ENCODE results near the gene VPS26C.
"Not testable (repeated sequence)": the region's sequence is repeated elsewhere in the genome, so short reads cannot be mapped to it uniquely, and the experiment has no call there.

Gene VPS26C

GRCh38 chr21:37267269-37268185 is at the start of gene VPS26C:
Gene VPS26C (minus strand): TSS chr21:37267334. CDS start chr21:37267294, 40 bp downstream.
- peak; percentile 99 for DNase-seq

GRCh38 chr21:37316072-37316471 is 48.9 kb upstream of the VPS26C start:
- not testable (repeated sequence) for DNase-seq

DNA sequence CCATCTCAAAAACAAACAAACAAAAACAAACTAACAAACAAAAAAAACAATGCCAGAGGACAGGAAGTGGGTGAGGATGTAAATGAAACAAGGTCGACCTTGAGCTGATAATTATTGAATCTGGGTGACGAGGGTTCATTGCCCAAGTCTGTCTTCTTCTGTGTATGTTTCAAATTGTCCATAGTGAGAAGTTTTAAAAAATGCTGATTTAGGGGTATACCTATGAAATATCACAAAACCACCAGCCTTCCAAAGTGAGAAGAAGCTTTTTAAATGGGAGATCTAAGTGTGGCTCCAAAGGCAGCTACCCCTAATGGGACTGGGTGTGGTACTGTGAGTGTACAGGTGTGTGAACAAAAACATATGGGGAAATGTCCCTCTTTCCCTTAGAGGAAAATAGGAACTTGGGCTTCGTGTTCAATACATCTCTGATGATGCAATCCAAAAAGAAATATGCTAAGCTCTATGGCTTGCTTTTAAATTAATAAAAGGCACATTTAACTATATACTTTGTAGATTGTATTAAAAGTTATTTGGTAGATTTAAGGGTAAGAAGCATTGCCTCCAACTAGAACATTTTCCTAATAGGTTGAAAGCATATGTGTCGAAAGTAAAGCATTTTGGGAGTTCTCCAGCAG is 33.1 kb upstream of the VPS26C start:
- no peak for DNase-seq

- no peak for DNase-seq
These were observed 30.2 kb upstream of the VPS26C start for GRCh38 chr21:37297364-37297763.

GRCh38 chr21:37294679-37295078 is 27.5 kb upstream of the VPS26C start:
- DNase-seq: no peak

GRCh38 chr21:37292941-37293340 is 25.8 kb upstream of the VPS26C start:
- DNase-seq: no peak

- DNase-seq: no peak
These were observed 24.9 kb upstream of the VPS26C start for GRCh38 chr21:37292041-37292440.

DNA sequence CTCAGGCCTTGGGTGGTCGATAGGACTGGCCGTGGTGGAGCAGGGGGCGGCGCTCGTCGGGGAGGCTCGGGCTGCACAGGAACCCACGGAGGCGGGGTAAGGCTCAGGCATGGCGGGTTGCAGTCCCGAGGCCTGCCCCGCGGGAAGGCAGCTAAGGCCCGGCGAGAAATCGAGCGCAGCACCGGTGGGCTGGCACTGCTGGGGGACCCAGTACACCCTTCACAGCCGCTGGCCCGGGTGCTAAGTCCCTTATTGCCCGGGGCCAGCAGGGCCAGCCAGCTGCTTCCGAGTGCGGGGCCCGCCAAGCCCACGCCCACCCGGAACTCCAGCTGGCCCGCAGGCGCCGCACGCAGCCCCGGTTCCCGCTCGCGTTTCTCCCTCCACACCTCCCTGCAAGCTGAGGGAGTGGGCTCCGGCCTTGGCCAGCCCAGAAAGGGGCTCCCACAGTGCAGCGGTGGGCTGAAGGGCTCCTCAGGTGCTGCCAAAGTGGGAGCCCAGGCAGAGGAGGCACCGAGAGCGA is 16.1 kb upstream of the VPS26C start:
- not testable (repeated sequence) for DNase-seq

GRCh38 chr21:37282602-37283001 is 15.5 kb upstream of the VPS26C start:
- peak; percentile 6 for DNase-seq

DNA sequence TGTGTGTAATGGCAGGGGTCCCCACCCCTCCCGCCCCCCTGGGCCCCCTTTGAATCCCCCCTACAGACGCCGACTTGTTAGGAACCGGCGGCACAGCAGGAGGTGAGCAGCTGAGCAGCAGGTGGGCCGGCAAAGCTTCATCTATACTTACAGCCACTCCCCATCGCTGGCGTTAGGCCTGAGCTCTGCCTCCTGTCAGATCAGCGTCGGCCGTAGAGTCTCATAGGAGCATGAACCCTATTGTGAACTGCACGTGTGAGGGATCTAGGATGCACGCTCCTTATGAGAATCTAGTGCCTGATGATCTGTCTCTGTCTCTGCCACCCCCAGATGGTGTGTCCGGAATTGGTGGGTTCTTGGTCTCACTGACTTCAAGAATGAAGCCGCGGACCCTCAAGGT is 14.9 kb upstream of the VPS26C start:
- DNase-seq: no peak

GRCh38 chr21:37281579-37281978 is 14.4 kb upstream of the VPS26C start:
- DNase-seq: no peak

GRCh38 chr21:37279271-37279670 is 12.1 kb upstream of the VPS26C start:
- DNase-seq: not testable (repeated sequence)

GRCh38 chr21:37278199-37278598 is 11.1 kb upstream of the VPS26C start:
- no peak for DNase-seq

DNA sequence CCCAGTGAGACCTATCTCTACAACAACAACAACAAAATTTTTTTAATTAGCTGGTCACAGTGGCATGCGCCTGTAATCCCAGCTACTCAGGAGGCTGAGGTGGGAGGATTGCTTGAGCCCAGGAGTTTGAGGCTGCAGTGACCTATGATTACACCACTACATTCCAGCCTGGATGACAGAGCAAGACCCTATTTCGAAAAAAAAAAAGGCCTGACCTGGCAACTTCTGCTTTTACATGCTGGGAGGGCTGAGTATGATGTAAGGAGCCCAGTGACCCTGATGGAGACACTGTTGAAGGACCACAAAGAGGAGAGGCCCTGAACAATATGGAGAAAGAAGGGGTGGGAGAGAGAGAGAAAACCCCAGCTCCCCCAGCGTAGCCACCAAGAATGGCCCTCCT is 9.2 kb upstream of the VPS26C start:
- no peak for DNase-seq

GRCh38 chr21:37273911-37274690 is 7.0 kb upstream of the VPS26C start:
- no peak for DNase-seq

- no peak for DNase-seq
These were observed 6.3 kb upstream of the VPS26C start for GRCh38 chr21:37273440-37273839.

DNA sequence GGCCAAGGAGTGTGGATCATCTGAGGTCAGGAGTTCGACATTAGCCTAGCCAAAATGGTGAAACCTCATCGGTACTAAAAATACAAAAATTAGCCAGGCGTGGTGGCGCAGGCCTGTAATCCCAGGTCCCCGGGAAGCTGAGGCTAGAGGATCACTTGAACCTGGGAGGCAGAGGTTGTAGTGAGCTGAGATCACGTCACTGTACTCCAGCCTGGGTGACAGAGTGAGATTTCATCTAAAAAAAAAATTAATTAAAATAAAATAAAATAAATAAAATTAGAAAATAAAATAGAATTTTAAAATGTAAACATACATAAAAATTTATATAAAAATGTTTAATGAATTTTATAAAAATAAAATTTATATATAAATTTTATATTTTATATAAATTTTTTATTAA is 5.8 kb upstream of the VPS26C start:
- no peak for DNase-seq

- DNase-seq: no peak
These were observed 3.6 kb upstream of the VPS26C start for GRCh38 chr21:37270576-37271365.

DNA sequence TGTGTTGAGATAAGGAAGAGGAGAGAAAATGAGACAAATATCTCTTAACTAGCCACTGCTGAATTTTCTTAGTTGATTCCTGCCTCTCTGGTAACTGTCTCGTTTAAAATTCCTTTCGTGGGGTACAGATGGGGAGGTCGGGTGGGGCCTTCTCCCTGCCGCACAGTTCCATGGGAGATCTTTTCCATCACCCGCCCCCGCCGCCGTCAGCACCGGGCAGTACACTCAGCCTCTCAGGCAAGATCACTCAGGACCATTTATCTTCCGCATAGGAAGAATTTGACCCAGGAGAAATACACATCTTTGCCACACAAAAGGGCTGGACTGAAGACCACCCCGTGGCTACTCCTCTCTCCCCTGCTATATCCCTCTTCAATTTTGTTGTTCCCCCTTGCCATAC is 2.3 kb upstream of the VPS26C start:
- DNase-seq: no peak

DNA sequence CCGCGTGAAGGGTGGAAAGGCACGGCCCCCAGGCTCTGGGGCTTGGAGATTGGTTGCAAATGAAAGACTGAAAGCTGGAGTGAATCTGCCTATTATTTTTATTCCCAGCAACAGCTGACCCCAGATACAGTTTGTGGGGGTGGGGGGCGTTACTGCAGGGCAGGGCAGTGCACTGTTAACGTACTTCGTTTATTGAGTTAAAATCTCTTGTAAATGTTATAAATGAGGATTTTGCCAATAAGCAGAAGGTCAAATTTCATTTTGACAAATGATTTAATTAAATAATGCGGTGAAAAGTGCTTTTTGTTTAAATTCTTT is 1.0 kb upstream of the VPS26C start:
- no peak for DNase-seq

- DNase-seq: no peak
These were observed 466 bp downstream of the VPS26C start for GRCh38 chr21:37266515-37267221.

DNA sequence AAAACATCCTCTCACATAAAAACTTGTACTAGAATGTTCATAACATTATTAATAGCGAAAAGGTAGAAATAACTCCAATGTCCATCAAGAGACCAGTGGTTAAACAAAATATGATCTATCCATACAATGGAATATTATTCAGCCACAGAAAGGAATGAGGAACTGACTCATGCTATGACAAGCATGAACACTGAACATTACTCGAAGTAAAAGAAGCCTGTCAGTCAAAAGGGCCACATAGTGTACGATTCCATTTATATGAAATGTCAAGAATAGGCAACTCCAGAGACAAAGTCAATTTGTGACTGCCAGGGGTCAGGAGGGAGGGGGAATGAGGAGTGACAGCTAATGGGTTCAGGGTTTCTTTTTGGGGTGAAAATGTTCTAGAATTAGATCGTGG is 2.3 kb downstream of the VPS26C start:
- DNase-seq: no peak

Measured in activated gamma-delta T cell treated with Interleukin-2 at 50 U/mL for 16 hours (primary cell).